Activated T-cell treated with anti-CD3 and anti-CD28 coated beads, Interleukin-2, amount 50 U/mL, for 1 hour (primary cell): Measurements from ENCODE around the gene RYR1.

ENCODE experiments used
- DNase-seq: peaks from one replicate; pipeline ENCODE4 v3.0.0-alpha.2; 2020

The RYR1 gene

DNA sequence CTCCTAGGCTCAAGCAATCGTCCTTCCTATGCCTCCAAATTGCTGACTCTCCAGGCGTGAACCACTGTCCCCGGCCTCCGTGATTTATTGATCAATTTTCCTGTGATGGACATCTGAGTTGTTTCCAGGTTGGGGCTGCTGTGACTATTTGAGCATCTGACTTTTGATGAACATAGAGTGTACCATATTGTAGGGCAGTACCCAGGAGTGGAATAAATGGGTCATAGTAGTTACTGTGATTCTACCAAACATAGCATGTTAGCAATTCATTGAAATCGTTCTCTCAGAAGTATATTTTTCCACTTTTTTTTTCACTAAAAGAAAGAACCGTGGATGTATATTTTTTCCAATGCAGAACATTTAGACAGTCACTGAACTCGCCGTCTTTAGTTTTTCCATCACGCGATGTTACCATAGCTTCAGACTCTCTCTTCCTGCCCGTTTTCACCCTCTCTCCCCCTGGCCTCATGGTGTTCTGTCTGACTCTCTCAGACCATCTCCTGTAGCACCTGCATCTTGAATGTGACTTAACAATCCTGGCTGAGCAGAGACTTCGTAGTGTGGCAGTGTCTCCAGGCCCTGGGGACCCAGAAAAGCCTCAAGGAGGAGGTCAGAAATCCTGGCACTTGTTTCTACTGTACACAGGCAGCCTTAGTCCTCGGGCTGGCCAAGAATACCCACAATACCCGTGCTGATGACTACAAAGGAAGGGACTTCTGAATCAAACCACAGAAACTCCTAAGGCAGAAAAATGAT, 4.3 kb upstream of the RYR1 start:
- no peak for DNase-seq

- DNase-seq = no peak
Measured at GRCh38 chr19:38429811-38430156, 3.7 kb upstream of the RYR1 start.

DNA sequence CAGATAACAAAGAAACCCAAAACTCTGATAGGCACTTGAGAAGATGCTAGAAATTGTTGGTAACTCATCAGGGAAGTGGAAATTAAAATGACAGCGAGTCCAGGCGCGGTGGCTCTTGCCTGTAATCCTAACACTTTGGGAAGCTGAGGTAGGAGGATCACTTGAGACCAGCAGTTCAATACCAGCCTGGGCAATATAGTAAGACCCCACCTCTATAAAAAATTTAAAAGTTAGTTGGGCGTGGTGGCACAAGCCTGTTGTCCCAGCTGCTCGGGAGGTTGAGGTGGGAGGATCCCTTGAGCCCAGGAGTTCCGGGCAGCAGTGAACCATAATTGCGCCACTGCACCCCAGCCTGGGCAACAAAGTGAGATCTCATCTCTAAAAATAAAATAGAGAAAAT, 2.6 kb upstream of the RYR1 start:
- DNase-seq = no peak

DNA sequence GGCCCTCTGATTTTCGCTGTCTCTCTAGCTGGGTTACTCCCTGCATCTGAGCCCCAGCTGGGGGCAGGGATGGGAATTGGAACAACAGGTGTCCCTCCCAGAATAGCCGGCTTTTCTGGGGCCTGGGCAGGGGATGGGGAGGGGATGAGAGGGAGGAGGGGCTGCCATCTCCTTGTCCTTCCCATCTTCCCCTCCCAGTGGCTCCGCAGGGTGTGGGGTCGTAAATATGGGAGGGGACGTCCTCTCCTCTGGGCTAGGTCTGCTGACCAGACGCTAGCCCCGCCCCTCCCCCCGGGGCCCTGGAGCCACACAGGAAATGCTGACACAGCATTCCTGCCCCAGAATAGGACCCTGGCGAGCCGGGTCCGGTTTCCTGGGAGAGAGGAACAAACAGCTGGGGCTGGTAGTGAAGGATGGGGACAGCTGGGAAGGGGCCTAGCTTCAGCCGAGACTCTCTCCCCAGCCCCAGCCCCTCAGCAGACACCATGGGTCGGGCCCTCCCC, 1.1 kb downstream of the RYR1 start:
- no peak for DNase-seq

- no peak for DNase-seq
Measured at GRCh38 chr19:38437295-38437694, 3.8 kb downstream of the RYR1 start.

DNA sequence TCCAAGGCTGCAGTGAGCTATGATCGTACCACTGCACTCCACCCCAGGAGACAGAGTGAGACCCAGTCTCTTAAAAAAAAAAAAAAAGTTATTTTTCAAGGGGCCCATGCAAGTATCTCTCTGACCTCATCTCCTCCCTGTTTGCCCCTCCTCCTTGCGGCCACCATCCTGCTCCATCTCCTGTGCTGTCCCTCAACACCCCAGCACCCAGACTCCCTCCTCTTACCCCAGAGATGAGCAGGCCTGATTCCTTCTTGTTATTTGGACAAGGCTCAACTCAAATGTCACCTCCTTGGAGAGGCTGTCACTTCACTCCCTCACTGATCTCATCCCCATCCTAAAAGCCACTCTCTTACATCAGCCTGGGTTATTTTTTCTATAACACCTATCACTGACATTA, 4.4 kb downstream of the RYR1 start:
- no peak for DNase-seq

DNA sequence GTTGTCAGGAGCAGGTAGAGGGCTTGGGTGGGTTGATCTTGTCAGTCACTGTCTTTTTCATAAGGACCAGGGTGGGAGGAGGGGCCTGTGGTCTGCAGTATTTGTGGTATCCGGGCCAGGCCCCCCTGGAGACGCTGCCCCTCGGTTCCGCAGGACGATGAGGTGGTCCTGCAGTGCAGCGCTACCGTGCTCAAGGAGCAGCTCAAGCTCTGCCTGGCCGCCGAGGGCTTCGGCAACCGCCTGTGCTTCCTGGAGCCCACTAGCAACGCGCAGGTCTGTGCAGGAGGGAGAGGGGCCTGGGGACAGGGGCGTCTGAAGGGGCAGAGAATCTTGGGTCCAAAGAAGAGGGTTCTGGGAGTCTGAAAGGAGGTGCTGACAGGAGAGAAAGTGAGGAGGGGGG, 7.1 kb downstream of the RYR1 start:
- no peak for DNase-seq

GRCh38 chr19:38441657-38442348, 8.3 kb downstream of the RYR1 start:
- no peak for DNase-seq

DNA sequence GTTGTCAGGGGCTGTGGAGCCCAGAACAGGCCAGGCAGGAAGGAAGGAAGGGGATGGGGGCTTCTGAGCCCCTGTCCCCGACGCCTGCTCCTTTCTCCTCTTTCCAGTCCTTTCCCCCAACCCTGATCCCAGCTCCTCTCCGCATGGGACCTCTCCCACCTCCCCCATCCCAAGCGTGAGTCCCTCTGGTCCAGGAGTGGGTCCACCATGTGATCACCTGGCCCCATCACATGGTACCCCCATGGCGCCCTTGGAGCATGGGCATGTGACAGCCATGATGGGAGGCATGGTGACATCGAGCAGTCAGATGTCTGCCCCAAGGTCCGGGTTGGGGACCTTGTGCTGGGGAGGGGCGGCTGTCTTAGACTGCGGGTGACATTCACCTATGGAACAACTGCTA, 9.2 kb downstream of the RYR1 start:
- DNase-seq = no peak

DNA sequence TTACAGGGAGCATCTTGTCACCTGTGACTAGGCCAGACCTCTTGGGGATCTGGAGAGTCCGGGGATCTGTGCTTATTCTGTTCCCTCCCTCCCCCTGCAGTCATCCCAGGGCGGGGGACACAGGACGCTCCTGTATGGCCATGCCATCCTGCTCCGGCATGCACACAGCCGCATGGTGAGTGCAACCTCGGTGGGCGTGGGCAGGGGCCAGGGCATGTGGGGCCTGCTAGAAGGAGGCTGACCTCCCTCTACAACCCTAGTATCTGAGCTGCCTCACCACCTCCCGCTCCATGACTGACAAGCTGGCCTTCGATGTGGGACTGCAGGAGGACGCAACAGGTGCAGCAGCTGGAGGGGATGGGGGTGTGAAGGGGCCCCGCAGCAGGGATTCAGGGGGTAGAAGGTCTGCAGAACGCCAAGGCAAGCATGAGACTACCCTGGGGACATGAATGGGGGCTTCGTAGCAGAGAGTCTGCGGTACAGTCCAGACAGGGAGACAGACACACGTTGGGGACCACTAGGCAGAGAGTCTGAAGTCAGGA, 10.0 kb downstream of the RYR1 start:
- no peak for DNase-seq

- no peak for DNase-seq
Measured at GRCh38 chr19:38444026-38444425, 10.5 kb downstream of the RYR1 start.

GRCh38 chr19:38445362-38445761, 11.9 kb downstream of the RYR1 start:
- no peak for DNase-seq

GRCh38 chr19:38448225-38448624, 14.7 kb downstream of the RYR1 start:
- DNase-seq = no peak

- no peak for DNase-seq
Measured at GRCh38 chr19:38449518-38449917, 16.0 kb downstream of the RYR1 start.

DNA sequence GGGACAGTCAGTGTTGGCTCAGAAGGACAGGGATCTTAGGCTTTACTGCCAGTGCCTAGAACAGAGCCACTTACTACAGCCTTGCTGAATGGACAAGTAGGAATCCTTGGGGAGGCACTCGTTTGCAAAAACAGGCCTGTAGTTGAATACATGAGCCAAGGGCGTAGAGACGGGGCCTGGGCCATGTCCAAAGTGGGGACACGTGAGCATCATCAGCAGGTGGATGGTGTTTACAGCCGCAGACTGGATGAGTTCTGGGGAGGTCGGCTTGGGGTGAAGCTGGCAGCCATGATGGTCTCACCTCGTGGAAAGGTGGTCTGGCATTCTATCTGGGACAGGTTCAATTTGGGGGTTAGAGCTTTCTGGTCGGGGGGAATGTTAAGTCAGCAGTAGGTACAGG, 17.5 kb downstream of the RYR1 start:
- no peak for DNase-seq

GRCh38 chr19:38451629-38452028, 18.1 kb downstream of the RYR1 start:
- DNase-seq = no peak

GRCh38 chr19:38452430-38453366, 19.2 kb downstream of the RYR1 start:
- no peak for DNase-seq

DNA sequence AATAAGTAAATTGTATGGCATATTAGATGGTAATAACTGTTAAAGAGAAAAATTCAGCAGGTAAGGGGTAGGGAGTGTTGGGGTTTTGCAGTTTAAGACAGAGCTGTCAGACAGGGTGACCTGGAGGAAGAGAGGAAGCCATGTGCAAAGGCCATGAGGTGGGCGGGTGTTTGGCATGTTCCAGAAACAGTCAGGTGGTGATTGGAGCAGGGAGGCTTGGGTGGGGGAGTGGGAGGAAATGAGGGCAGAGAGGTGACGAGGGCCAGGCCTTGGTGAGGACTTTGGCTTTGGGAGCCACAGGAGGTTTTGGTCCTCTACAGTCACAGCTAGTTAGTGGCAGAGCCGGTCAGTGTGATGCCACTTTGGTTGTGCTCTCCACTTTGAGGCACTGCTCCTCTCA, 20.1 kb downstream of the RYR1 start:
- DNase-seq = no peak

- DNase-seq = no peak
Measured at GRCh38 chr19:38455031-38455430, 21.5 kb downstream of the RYR1 start.

GRCh38 chr19:38457202-38457601, 23.7 kb downstream of the RYR1 start:
- DNase-seq = no peak

DNA sequence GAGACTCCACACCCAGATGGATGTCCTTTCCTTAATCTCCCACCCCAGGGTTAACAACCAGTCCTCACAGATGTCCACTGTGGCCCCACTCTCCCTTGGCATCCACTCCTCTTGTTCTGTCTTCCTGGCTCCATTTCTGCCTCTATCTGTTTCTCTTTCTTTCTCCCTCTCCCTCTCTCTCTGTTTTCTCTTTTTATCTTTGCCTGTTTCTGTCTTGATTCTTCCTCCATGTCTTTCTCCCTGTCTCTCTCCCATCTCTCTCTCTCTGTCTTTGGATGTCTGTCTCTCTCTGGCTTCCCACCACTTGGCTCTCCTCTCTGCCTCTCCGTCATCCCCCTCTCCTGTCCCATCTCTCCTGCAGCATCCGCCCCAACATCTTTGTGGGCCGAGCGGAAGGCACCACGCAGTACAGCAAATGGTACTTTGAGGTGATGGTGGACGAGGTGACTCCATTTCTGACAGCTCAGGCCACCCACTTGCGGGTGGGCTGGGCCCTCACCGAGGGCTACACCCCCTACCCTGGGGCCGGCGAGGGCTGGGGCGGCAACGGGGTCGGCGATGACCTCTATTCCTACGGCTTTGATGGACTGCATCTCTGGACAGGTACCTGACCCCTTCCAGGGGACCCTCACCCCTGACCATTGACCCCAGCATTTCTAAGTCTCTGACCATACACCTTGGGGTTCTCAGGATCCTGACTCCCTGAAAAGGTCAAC, 24.4 kb downstream of the RYR1 start:
- DNase-seq = no peak

- DNase-seq = no peak
Measured at GRCh38 chr19:38458991-38459390, 25.5 kb downstream of the RYR1 start.

- no peak for DNase-seq
Measured at GRCh38 chr19:38463365-38463764, 29.9 kb downstream of the RYR1 start.
